GM18508 (cell line): ENCODE measurements around the gene ZCCHC9.
"Not testable (repeated sequence)": the region's sequence is repeated elsewhere in the genome, so short reads cannot be mapped to it uniquely, and the experiment has no call there.

Experiments
- ATAC-seq: cut with Tn5 transposase; IDR thresholded peaks from one replicate; pipeline ENCODE4 v1.9.1; 2021; ENCODE audit warnings: moderate number of reproducible peaks; ENCODE audit not compliant: insufficient read depth, unreplicated experiment

The ZCCHC9 gene

GRCh38 chr5:81303563-81303962 lies 2.2 kb downstream of the ZCCHC9 start:
- ATAC-seq = no peak

DNA sequence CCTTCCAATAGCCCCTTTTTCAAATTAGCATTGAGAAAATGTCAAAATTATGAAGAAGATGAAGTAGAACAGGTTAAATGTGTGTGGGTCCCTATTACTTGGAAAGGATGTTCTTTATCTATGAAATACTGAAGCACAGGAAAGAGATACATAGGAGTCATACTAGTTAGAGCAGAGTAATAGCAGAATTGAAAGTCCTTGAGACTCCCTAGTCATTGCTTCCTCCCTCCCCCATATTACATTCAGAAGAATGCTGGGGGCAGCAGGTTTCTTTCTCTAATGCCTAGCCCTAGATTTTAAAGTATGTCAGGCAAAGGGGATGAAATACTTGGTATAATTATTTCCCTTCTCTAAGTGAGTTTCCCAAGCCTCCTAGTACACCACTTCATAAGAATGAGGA lies 4.4 kb downstream of the ZCCHC9 start:
- no peak for ATAC-seq

GRCh38 chr5:81308836-81309235 lies 7.4 kb downstream of the ZCCHC9 start:
- ATAC-seq = no peak

GRCh38 chr5:81310402-81311063 lies 9.1 kb downstream of the ZCCHC9 start:
- ATAC-seq = no peak

DNA sequence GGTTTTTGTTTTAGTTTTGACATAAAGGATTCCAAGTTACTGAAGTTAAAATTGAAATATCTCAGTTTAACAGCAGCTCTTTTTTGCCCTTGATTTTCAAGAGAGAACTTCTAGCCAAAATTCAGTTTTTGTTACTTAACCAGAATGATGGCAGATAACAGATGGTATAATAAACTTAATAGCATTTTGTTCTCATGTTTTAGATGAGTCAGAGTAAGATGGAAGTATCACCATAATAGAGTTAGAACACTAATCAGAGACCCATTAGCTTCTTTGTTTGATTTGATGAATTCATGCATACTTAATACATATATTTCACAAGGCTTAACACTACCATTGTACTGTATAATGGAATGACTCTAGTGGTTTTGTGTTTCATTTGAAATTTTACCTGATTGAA lies 11.9 kb downstream of the ZCCHC9 start:
- ATAC-seq = no peak

GRCh38 chr5:81313686-81314085 lies 12.3 kb downstream of the ZCCHC9 start:
- ATAC-seq = no peak

GRCh38 chr5:81314581-81314980 lies 13.2 kb downstream of the ZCCHC9 start:
- no peak for ATAC-seq

GRCh38 chr5:81315336-81315735 lies 13.9 kb downstream of the ZCCHC9 start:
- ATAC-seq = no peak

DNA sequence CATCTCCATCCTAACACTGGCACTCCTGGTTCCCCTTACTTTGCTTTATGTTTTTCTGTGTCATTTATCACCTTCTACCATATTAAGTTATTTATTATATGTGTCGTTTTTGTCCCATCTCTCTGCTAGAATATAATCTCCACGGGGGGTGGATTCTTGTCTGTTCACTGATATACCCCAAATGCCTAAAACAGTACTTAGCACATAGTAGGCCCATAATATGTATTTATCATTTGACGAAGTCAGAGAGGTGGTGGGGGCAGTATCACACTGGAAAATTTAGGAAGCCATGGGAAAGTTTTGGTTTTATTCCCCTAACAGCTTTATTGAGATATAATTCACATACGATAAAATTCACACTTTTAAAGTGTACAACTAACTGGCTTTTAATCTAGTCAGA lies 14.4 kb downstream of the ZCCHC9 start:
- ATAC-seq = no peak

DNA sequence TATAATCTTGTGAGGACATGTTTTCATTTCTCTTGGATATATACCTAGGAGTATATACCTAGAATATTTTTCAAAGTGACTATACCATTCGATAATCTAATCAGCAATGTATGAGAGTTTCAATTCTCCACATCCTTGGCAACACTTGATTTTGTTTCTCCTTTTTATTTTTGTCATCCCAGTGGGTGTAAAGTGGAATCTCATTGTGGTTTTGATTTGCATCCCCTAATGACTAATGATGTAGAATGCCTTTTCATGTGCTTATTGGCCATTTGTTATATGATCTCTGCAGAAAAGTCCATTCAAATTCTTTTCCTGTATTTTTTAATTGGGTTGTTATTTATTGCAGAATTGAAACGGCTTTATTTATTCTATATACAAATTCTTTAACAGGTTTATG lies 15.2 kb downstream of the ZCCHC9 start:
- no peak for ATAC-seq

- no peak for ATAC-seq
Measured at GRCh38 chr5:81317536-81317935, 16.1 kb downstream of the ZCCHC9 start.

- no peak for ATAC-seq
Measured at GRCh38 chr5:81326554-81326953, 25.2 kb downstream of the ZCCHC9 start.

DNA sequence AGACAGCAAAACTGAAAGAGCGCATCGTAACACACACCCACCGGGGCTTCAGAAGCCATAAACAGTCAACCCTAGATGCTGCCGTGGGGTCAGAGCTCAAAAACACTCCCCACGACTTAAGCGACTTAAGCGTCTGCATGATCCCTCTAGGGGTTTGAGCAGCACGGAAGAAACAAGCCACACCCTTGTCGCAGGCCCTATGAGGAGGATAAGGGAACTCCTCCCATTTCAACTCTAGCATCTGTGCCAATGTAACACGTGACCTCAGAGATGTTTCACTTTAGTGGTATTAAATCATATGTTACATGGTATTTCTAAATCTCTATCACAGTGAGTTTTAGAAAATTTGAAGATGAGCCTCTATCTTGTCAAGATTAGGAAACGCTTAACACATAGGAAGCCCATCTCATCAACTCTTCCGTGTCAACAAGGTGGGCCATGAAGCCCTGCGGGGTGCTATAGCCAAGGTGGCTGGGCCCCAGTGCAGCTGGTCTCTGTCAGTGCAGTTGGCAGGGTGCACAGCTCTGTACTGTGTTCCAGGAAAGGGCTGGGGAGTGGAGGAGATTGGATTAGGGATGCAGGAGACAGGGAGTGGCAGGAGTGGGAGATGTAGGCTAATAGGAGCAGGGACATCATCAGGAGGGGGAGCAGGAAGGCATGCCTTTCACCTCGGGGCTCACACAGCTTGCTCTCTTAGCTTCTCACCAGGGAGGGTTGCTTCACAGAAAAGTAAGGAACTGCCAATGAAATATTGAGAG lies 33.1 kb downstream of the ZCCHC9 start:
- ATAC-seq = no peak

- ATAC-seq = no peak
Measured at GRCh38 chr5:81335946-81336345, 34.6 kb downstream of the ZCCHC9 start.

DNA sequence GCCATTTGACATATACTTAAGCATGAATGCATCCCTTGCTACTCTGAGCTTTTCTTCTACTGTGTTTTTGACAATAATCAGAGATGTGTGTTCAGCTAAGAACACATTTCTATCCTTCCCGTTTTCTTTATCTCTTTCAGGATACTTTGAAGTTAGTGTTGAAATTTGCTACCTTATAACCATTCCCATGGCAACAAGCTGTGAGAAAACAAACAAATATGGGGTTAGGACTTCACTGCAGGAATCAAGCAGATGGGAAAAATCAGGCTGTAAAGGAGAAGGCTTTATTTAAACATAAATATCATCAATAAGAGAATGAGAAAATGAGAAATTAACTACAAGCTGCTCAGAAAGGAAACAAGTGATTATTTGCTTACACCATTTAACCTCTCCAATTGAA lies 35.2 kb downstream of the ZCCHC9 start:
- no peak for ATAC-seq

- ATAC-seq = no peak
Measured at GRCh38 chr5:81337803-81338202, 36.4 kb downstream of the ZCCHC9 start.

- not testable (repeated sequence) for ATAC-seq
Measured at GRCh38 chr5:81338213-81338612, 36.8 kb downstream of the ZCCHC9 start.

DNA sequence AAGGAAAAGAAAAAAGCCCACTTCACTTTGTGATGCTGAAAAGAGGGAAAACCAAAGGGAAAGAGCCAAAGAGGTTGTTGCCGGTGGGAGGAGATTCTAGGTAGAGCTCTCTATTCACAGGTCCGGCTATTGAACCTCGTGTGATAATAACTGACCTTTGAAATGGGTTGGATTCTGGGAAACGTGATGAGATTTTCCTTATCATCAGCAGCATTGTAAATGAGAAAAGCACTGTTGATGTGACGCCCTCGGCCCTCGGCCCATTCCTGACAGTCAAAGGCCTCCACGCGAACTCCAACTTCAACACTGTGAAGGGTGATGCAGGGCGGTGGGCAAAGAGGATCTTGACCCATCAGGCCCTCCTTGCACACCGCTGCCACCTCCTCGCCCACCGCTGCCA lies 43.3 kb downstream of the ZCCHC9 start:
- ATAC-seq = no peak

DNA sequence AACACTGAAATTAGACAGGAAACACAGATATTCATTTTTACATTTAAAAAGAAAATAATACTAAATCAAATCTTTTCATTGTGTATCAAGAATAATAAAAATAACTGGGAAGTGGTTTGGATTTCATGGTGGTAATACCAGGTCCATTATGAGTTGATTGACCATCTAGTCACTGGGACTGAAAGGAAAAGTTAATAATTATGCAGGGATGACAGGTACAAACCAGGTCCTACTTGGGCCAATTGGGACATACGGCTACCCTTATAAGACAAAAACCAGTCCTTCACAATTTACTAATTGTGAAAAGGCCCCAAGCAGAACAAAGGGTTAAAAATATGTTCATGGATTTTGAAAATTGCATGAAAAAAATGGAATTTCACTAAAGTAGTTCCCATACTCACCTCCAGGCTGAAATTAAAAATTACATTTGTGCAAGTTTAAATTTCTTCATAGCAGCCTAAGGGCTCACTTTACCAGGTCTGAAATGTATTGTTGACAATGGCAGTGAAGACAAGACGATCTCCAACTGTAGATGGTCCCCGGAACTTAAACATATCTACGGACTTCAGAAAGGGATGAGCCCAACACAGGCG lies 44.1 kb downstream of the ZCCHC9 start:
- ATAC-seq = no peak

GRCh38 chr5:81349161-81349560 lies 47.8 kb downstream of the ZCCHC9 start:
- no peak for ATAC-seq

- ATAC-seq = no peak
Measured at GRCh38 chr5:81350507-81350906, 49.1 kb downstream of the ZCCHC9 start.

DNA sequence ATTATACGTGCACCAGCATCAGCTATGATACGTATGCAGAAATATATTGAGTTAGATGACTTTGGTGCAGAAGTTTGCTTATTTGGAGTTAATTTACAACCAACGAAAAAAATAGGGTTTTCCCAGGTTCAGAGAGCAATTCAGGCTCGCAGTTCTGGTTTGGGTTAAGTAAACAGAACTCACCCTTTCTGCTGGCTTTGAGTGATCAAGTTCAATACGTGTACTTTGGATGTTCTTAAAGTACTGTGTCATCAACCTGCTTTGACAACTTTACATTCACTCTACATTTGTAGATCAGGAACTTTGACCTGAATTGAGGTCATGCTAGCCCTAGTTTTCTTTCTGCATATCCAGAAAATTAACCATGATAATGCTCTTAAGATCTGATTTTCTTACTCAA lies 51.8 kb downstream of the ZCCHC9 start:
- no peak for ATAC-seq
